GM08714 (cell line): ENCODE measurements around the gene GPR149.

Experiments used
- H3K4me3 ChIP-seq: fragments of 200-500 bp; sonication (Bioruptor generic); 2 replicates; pipeline ENCODE4 v1.5.1; 2014; ENCODE audit warnings: mild to moderate bottlenecking, low read length, inconsistent platforms
- ZNF274 ChIP-seq: IDR thresholded peaks from 2 replicates; pipeline ENCODE4 v1.6.1; 2012; ENCODE audit warnings: mild to moderate bottlenecking, low read depth, low read length

GPR149 gene

DNA sequence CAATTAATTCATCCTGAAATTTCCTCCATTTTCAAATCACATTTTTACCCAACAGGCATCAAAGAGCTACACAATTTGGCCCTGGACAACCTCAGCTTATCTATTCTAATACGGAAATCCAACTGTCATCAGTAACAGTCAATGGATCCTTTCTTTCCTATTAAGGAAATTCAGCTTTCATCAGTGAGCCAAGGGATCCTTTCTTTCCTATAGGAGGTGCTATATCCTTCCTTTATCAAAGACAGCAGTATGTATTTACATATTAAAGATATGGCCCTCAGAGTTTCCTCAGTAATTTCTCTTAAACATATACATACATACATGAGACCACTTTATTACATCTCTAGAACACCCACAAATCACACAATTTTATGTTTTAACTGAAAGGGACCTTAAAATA lies 115.8 kb downstream of the GPR149 start:
- TF ChIP-seq ZNF274, result no peak
- H3K4me3 ChIP-seq, result no peak overlapping the region

DNA sequence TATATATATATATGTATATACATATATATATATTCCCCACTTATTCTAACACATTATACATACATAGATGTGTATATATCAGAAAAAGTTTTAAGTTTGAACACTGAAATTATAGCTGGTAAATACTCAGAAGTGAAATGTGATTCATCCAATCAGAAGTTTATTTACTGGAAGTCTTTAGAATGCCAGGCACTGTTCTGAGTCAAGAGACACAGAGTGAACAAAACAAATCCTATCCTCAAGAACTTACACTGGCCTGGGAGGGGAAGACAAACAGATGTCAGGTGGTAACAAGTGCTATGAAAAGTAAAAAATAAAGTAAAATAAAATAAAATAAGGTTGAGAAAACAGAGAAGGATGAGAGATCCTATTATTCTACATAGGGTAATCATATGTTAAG lies 119.2 kb downstream of the GPR149 start:
- no peak overlapping the region for H3K4me3 ChIP-seq
- no peak for TF ChIP-seq ZNF274

DNA sequence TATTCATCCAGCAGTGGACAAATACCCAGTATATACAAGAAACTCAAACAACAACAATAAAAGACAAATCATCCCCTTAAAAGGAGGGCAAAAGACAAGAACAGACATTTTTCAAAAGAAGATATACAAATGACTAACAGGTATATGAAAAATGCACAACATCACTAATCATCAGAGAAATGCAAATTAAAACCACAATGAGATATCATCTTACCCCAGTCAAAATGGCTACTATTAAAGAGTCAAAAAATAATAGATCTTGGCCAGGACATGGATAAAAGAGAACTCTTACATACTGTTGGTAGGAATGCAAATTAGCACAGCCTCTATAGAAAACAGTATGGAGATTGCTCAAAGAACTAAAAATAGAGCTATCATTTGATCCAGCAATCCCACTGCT lies 122.6 kb downstream of the GPR149 start:
- no peak overlapping the region for H3K4me3 ChIP-seq
- TF ChIP-seq ZNF274, result no peak

DNA sequence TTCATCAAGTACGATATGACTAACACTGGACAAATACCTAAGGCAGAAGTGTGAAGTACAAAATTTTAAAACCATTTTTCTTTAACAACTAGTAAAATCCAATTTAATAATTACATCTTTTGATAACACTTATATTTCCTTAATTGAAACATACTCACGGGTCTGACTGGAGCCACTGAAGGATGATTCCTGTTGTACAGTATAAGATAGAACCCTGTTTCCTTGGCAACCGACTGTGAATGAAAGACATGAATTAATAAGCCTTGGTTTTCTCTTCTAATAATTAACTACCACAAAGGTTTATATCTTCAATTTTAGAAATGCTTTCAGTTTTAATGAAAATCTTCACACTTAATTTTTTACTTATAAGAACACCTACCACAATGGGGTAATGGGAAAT lies 125.1 kb downstream of the GPR149 start:
- TF ChIP-seq ZNF274, result no peak
- H3K4me3 ChIP-seq, result no peak overlapping the region

DNA sequence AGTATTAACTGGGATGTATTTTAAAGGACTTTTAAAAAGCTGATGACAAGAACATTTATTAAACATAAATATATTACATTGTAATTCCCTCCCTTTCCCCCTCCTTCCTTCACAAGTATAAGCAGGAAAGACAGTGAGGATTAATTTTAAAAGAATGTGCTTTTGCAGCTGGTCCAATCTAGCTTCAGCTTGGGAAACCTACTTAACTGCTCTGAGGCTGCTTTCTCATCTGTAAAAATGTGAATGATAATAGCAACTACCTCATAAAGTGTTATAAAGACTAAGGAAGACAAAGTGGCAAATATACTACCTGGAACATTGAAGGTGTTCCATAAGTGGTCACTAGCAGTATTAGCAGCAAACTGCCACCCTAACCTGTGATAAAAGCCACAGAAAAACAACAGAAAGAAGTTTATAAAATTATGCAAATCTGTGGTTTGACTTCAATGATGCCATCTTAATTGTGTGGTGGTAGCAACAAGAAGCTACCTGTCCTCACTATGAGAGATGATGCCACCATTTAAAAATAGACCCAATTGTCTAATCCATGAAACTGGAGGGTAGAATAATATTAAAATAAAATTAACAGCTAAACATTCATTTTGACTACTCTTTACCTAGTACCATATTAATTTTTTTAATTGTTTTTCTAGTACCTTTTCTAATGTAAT lies 125.7 kb downstream of the GPR149 start:
- no peak for TF ChIP-seq ZNF274
- no peak overlapping the region for H3K4me3 ChIP-seq

DNA sequence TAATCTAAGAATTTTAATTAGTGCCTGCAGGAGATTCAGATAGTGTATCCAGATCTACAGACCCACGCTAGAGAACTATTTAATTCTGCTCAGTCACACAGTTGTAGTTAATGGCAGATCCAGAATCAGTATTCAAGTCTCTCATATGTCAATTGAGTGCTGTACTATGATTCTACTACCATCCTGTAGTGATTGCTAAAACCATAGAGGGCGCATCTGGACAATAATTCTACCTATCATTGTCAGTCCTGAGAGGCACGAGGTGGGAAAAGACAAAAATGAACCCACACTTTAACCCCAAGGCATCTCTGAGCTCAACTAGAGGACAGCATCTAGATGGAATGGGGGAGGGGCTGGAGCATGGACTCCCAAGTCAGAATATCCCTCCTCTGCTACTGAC lies 128.4 kb downstream of the GPR149 start:
- no peak for TF ChIP-seq ZNF274
- H3K4me3 ChIP-seq, result no peak overlapping the region

DNA sequence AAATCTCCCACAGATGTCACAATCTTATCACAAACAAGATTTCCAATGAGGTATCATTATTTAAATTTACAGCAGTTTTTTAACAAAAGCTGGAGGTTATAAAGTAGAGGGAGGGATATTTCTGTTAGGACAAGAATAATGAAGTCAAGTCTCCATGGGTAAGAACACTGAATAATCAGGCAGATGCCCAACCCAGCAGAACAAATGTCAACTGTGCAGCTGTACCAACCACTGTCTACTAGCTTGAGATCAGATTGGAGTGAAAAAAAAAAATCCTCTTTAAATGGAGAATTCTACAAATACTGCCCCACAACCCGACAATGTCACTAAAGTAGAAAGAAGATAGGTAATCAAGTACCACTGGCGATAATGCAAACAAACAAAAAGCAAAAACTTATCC lies 136.0 kb downstream of the GPR149 start:
- no peak overlapping the region for H3K4me3 ChIP-seq
- no peak for TF ChIP-seq ZNF274

DNA sequence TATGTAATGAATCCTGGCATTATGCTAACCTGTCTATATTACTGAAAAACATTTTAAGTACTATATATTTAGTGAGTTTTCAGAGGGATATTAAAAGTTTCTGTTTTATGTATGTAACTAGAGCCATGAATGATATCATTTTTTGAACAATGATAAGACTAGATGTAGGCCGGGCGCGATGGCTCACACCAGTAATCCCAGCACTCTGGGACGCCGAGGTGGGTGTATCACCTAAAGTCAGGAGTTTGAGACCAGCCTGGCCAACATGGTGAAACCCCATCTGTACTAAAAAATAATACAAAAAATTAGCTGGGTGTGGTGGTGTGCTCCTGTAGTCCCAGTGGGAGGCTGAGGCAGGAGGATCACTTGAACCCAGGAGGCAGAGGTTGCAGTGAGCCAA lies 139.8 kb downstream of the GPR149 start:
- TF ChIP-seq ZNF274, result no peak
- H3K4me3 ChIP-seq, result no peak overlapping the region
